ES-I3 (cell line): ENCODE data around the gene HOXB4.

Source experiments
- H3K36me3 ChIP-seq: 2 replicates; pipeline ENCODE4 v1.6.1; 2013; ENCODE audit warnings: mild to moderate bottlenecking, low read length, control low read depth, moderate library complexity; ENCODE audit not compliant: insufficient read depth
- H3K4me1 ChIP-seq: 2 replicates; pipeline ENCODE4 v1.6.1; 2013; ENCODE audit warnings: mild to moderate bottlenecking, control low read depth, low read length; ENCODE audit not compliant: insufficient read depth
- H3K9ac ChIP-seq: 2 replicates; pipeline ENCODE4 v1.6.1; 2013; ENCODE audit warnings: low read depth, mild to moderate bottlenecking, low read length, moderate library complexity
- H3K9me3 ChIP-seq: 2 replicates; pipeline ENCODE4 v1.6.1; 2013; ENCODE audit warnings: mild to moderate bottlenecking, low read length, moderate library complexity; ENCODE audit not compliant: control insufficient read depth, insufficient read depth

The HOXB4 gene

GRCh38 chr17:48600244-48601098 is 22.3 kb upstream of the HOXB4 start:
- H3K9ac ChIP-seq: no peak overlapping the region
- no peaks in the 10 kb centered on the region; the same call in 1 of the 2 replicates for H3K9me3 ChIP-seq
- H3K4me1 ChIP-seq: peaks cover 3% of the 10 kb centered on the region; the same call in 1 of the 2 replicates
- no peaks in the 10 kb centered on the region for H3K36me3 ChIP-seq

GRCh38 chr17:48599354-48599753 is 21.2 kb upstream of the HOXB4 start:
- H3K9ac ChIP-seq: no peak overlapping the region
- peaks cover 10% of the 10 kb centered on the region for H3K4me1 ChIP-seq
- no peaks in the 10 kb centered on the region for H3K36me3 ChIP-seq
- H3K9me3 ChIP-seq: no peaks in the 10 kb centered on the region; the same call in 1 of the 2 replicates

- Histone ChIP-seq H3K9ac (no peak overlapping the region), H3K9me3 (no peaks in the 10 kb centered on the region), H3K4me1 (peaks cover 13% of the 10 kb centered on the region), H3K36me3 (no peaks in the 10 kb centered on the region)
Measured at GRCh38 chr17:48598736-48599135, 20.6 kb upstream of the HOXB4 start.

- peaks cover 13% of the 10 kb centered on the region for H3K4me1 ChIP-seq
- H3K9ac ChIP-seq: peak overlapping the region; percentile 21; the same call in 1 of the 2 replicates
- H3K9me3 ChIP-seq: no peaks in the 10 kb centered on the region
- no peaks in the 10 kb centered on the region for H3K36me3 ChIP-seq
Measured at GRCh38 chr17:48597778-48598631, 19.9 kb upstream of the HOXB4 start.

GRCh38 chr17:48597528-48597777 is 19.3 kb upstream of the HOXB4 start:
- no peaks in the 10 kb centered on the region for H3K9me3 ChIP-seq
- H3K9ac ChIP-seq: peak overlapping the region; percentile 21; the same call in 1 of the 2 replicates
- H3K36me3 ChIP-seq: no peaks in the 10 kb centered on the region
- H3K4me1 ChIP-seq: peaks cover 18% of the 10 kb centered on the region

- peaks cover 18% of the 10 kb centered on the region for H3K4me1 ChIP-seq
- peak overlapping the region; percentile 24; the same call in 1 of the 2 replicates for H3K9ac ChIP-seq
- no peaks in the 10 kb centered on the region for H3K9me3 ChIP-seq
- H3K36me3 ChIP-seq: no peaks in the 10 kb centered on the region
Measured at GRCh38 chr17:48596735-48597527, 18.8 kb upstream of the HOXB4 start.

- Histone ChIP-seq H3K36me3 (no peaks in the 10 kb centered on the region), H3K4me1 (peaks cover 18% of the 10 kb centered on the region), H3K9me3 (no peaks in the 10 kb centered on the region), H3K9ac (peak overlapping the region; percentile 24; the same call in 1 of the 2 replicates)
Measured at GRCh38 chr17:48596000-48596734, 18.0 kb upstream of the HOXB4 start.

GRCh38 chr17:48595278-48595999 is 17.3 kb upstream of the HOXB4 start:
- peaks cover 18% of the 10 kb centered on the region for H3K4me1 ChIP-seq
- H3K36me3 ChIP-seq: no peaks in the 10 kb centered on the region
- H3K9me3 ChIP-seq: no peaks in the 10 kb centered on the region
- H3K9ac ChIP-seq: no peak overlapping the region

GRCh38 chr17:48594538-48595277 is 16.6 kb upstream of the HOXB4 start:
- no peaks in the 10 kb centered on the region for H3K36me3 ChIP-seq
- H3K9ac ChIP-seq: peak overlapping the region; percentile 23; the same call in 1 of the 2 replicates
- no peaks in the 10 kb centered on the region for H3K9me3 ChIP-seq
- H3K4me1 ChIP-seq: peaks cover 18% of the 10 kb centered on the region

- Histone ChIP-seq H3K9ac (peak overlapping the region; percentile 23; the same call in 1 of the 2 replicates), H3K4me1 (peaks cover 18% of the 10 kb centered on the region), H3K9me3 (no peaks in the 10 kb centered on the region), H3K36me3 (no peaks in the 10 kb centered on the region)
Measured at GRCh38 chr17:48593840-48594537, 15.8 kb upstream of the HOXB4 start.

- Histone ChIP-seq H3K36me3 (no peaks in the 10 kb centered on the region), H3K4me1 (peaks cover 18% of the 10 kb centered on the region), H3K9me3 (no peaks in the 10 kb centered on the region), H3K9ac (peak within 1 kb of the TSS; percentile 23; the same call in 1 of the 2 replicates)
Measured at GRCh38 chr17:48593126-48593829, 15.1 kb upstream of the HOXB4 start, which contains the start of gene HOXB5. Gene HOXB5 (minus strand): TSS chr17:48593779. CDS start chr17:48593682, 97 bp downstream.

GRCh38 chr17:48592577-48592976 is 14.4 kb upstream of the HOXB4 start:
- H3K36me3 ChIP-seq: no peaks in the 10 kb centered on the region
- H3K9me3 ChIP-seq: no peaks in the 10 kb centered on the region
- no peak overlapping the region; the same call in 1 of the 2 replicates for H3K9ac ChIP-seq
- H3K4me1 ChIP-seq: peaks cover 18% of the 10 kb centered on the region
